GM18508 (cell line): ENCODE data around the gene FOXA3.

ENCODE experiments used
- ATAC-seq: cut with Tn5 transposase; IDR thresholded peaks from one replicate; pipeline ENCODE4 v1.9.1; 2021; ENCODE audit warnings: moderate number of reproducible peaks; ENCODE audit not compliant: insufficient read depth, unreplicated experiment

Gene FOXA3

GRCh38 chr19:45913874-45914830 lies 50.0 kb downstream of the FOXA3 start, which contains the start of gene NANOS2:
Gene NANOS2, minus strand, starts transcription at chr19:45914778. Its CDS starts 85 bp downstream, at chr19:45914693.
- no peak for ATAC-seq

GRCh38 chr19:45917421-45918091 lies 53.4 kb downstream of the FOXA3 start:
- no peak for ATAC-seq

- ATAC-seq, result no peak
Observed at GRCh38 chr19:45918721-45919120, 54.6 kb downstream of the FOXA3 start.

GRCh38 chr19:45919678-45920077 lies 55.6 kb downstream of the FOXA3 start:
- no peak for ATAC-seq

GRCh38 chr19:45920458-45920857 lies 56.3 kb downstream of the FOXA3 start:
- no peak for ATAC-seq

GRCh38 chr19:45922281-45922680 lies 58.2 kb downstream of the FOXA3 start:
- no peak for ATAC-seq
